K562 (cell line): ENCODE data around the gene BHMT2.

Source experiments
- CTCF ChIP-seq, 3 experiments: IDR thresholded peaks in 2 of 3; conservative IDR thresholded peaks in 1 of 3; 2 replicates each; pipeline ENCODE4 v1.5.1; 2011 to 2012; ENCODE audit warnings: low read length in 3 of 3, mild to moderate bottlenecking in 3 of 3, control low read depth in 2 of 3, improper control_type of control experiment in 1 of 3, inconsistent platforms in 1 of 3, low read depth in 1 of 3, mixed read lengths in 1 of 3, moderate library complexity in 1 of 3; ENCODE audit not compliant: insufficient read depth in 2 of 3
- ELF1 ChIP-seq: fragments of 200-800 bp; sonication (Bioruptor generic); IDR thresholded peaks from 2 replicates; pipeline ENCODE4 v1.6.1; 2016; ENCODE audit warnings: missing genetic modification characterization, missing compliant biosample characterization
- ELK3 ChIP-seq: fragments of 450-650 bp; formaldehyde crosslinking; IDR thresholded peaks from 2 replicates; pipeline ENCODE4 v1.4.0; 2020; ENCODE audit warnings: mild to moderate bottlenecking
- ESRRA ChIP-seq: fragments of 450-650 bp; IDR thresholded peaks from 2 replicates; pipeline ENCODE4 v1.6.1; 2014; ENCODE audit warnings: low read depth, mild to moderate bottlenecking, moderate library complexity, borderline replicate concordance
- ESRRB ChIP-seq: fragments of 250-450 bp; sonication (Bioruptor Pico); IDR thresholded peaks from 2 replicates; pipeline ENCODE4 v1.5.0; 2020; ENCODE audit warnings: mild to moderate bottlenecking, moderate library complexity, borderline replicate concordance
- FOXA3 ChIP-seq, 2 experiments: fragments of 450-650 bp in 1 of 2; sonication (generic) in 1 of 2; formaldehyde crosslinking; IDR thresholded peaks in 1 of 2; conservative IDR thresholded peaks in 1 of 2; 2 replicates each; pipeline versions ENCODE4 v1.4.0 to v1.8.0; 2020 to 2022; ENCODE audit warnings: mild to moderate bottlenecking in 2 of 2, missing genetic modification reagents in 1 of 2
- NEUROD1 ChIP-seq: fragments of 150-350 bp; IDR thresholded peaks from 2 replicates; pipeline ENCODE4 v1.6.1; 2014; ENCODE audit warnings: borderline replicate concordance, low read length, low read depth; ENCODE audit not compliant: partially characterized antibody
- POLR2AphosphoS5 ChIP-seq: IDR thresholded peaks from 2 replicates; pipeline ENCODE4 v1.6.1; 2011; ENCODE audit warnings: mild to moderate bottlenecking, low read depth, low read length, moderate library complexity; ENCODE audit not compliant: control insufficient read depth, insufficient read depth
- SMAD4 ChIP-seq: fragments of 250-450 bp; sonication (Bioruptor Pico); conservative IDR thresholded peaks from 2 replicates; pipeline ENCODE4 v1.8.0; 2021; ENCODE audit warnings: inconsistent platforms, mild to moderate bottlenecking, moderate library complexity
- SRSF3 ChIP-seq: fragments of 200-400 bp; formaldehyde crosslinking; IDR thresholded peaks from 2 replicates; pipeline ENCODE4 v1.6.1; 2016; ENCODE audit warnings: mild to moderate bottlenecking, low read length, moderate library complexity; ENCODE audit not compliant: insufficient read depth
- SRSF9 ChIP-seq: fragments of 200-400 bp; formaldehyde crosslinking; IDR thresholded peaks from 2 replicates; pipeline ENCODE4 v1.6.1; 2017; ENCODE audit warnings: low read depth, low read length, borderline replicate concordance
- ZZZ3 ChIP-seq: fragments of 450-650 bp; IDR thresholded peaks from 2 replicates; pipeline ENCODE4 v1.6.1; 2016; ENCODE audit warnings: antibody characterized with exemption, mild to moderate bottlenecking, moderate library complexity

GRCh38 chr5:79086116-79086515 lies 16.5 kb downstream of the BHMT2 start:
- TF ChIP-seq ESRRB (CRISPR knock-in tag) (no peak), SRSF3 (no peak), FOXA3 (CRISPR knock-in tag; conservative IDR thresholded peaks at IDR 0.05 in 1 of 2, IDR thresholded peaks at IDR 0.05 in 1 of 2) (no peak), POLR2AphosphoS5 (no peak), ZZZ3 (no peak), CTCF (IDR thresholded peaks at IDR 0.05 in 2 of 3, conservative IDR thresholded peaks at IDR 0.05 in 1 of 3; ENCODE audit: insufficient read depth in 2 of 3, low read depth in 1 of 3, low read length in 3 of 3) (no peak), NEUROD1 (no peak), ELK3 (CRISPR knock-in tag) (no peak), SMAD4 (CRISPR knock-in tag) (no peak), SRSF9 (no peak), ELF1 (no peak), ESRRA (no peak)
